ENCODE data around the gene RIPOR3.
"Not testable (repeated sequence)": the region's sequence is repeated elsewhere in the genome, so short reads cannot be mapped to it uniquely, and the experiment has no call there.

Gene RIPOR3

GRCh38 chr20:50704514-50704913, 13.2 kb upstream of the RIPOR3 start:
- DNase-seq, result no peak

DNA sequence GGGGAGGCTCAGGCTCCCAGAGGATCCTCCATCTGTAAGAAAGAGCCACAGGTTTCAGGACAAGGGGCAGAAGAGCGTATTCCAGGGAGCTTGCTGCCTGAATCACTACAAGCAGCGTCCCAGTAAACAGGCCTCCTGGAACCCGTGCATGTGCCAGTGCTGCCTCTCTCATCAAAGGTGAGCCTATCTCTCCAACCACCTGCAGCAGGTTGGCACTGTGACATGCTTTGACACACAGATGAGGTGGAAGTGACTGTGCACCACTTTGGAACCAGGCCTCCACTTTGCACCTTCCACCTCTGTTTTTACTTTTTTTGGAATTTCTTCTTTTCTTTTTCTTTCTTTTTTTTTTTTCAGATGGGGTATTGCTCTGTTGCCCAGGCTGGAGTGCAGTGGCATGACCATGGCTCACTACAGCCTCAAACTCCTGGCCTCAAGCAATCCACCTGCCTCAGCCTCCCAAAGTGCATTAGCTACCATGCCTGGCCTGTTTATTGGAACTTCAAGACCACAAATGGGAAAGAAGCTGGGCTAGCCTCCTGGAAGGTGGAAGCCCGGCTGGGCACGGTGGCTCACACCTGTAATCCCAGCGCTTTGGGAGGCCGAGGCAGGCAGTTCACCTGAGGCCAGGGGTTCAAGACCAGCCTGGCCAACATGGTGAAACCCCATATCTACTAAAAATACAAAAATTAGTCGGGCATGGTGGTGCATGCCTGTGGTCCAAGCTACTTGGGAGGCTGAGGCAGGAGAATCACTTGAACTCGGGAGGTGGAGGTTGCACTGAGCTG, 12.5 kb upstream of the RIPOR3 start:
- not testable (repeated sequence) for DNase-seq

DNA sequence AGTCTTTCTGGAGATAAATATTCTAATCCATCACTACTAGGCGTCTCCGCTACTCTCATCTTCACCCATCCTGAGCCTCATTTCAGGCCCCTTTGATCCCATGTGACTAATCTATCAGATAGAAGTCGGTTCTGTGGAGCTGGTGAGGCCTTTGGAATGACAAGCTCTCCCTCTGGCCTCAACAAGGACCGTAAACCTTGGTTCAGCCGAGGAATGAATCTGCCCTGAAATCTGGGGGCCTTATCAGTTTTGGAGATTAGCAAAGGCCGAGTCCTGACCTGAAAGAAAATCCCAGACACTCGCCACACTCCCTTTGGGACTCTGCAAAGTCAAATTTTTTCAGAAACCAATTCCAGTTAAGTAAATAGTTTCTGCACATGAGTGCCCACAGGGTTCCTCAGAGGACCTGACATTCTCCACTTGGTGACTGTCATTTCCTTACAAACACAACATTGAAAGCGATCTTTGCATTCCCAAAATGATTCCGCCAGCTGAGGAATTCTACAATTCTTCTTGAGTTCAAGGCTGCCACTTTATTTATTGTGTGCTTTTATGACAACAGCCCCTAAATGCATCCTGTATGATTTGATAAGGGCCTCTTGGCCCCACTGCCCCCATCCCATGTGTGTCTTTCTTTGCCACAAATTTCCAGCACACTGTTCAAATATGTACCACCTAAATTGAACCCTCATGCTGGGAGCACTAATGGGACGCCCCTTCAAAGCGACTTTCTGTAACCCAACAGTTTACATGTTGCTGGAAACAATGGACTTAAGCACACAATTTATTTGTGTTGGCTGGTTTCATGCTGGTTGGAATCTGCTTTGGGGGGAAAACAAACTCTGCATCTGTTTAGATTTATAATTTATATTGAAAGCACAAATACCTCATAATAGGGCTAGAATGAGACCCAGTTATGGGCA, 10.0 kb upstream of the RIPOR3 start:
- DNase-seq, result no peak

- no peak for DNase-seq
Observed at GRCh38 chr20:50699688-50700087, 8.3 kb upstream of the RIPOR3 start.

GRCh38 chr20:50698255-50698654, 6.9 kb upstream of the RIPOR3 start:
- not testable (repeated sequence) for DNase-seq

DNA sequence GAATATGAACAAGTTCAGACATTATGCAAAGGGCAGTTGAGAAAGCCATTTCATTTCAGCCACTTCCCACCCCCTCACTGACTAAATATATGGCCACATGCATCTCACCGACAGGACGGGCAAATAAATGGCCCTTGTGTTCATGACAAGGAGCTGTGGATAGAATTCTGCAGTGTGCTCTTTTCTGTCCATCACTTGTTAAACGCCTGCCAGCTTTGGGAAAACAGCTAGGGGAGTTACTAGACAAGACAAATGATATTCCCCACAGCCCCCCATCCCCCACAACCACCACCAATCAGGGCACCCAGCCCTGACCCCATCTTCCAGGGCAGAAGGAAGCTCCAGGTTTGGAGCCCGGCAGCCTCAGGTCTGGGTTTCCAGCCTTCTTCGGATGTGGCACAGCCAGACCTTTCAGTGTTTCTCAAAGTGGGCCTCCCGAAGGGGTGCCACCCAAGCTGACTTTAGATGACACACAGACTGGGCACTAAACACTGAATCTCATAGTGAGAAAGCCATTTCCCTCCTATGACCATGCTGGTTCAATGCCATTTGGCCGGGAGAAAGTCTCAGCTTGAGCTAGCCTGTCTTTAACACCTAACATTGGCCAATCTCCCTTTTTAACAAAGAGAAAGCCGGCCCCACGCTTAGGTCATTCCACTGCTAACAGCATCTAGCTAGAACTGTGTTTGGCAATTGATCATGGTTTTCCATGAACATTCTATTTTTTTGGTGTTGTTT, 4.0 kb upstream of the RIPOR3 start:
- no peak for DNase-seq

DNA sequence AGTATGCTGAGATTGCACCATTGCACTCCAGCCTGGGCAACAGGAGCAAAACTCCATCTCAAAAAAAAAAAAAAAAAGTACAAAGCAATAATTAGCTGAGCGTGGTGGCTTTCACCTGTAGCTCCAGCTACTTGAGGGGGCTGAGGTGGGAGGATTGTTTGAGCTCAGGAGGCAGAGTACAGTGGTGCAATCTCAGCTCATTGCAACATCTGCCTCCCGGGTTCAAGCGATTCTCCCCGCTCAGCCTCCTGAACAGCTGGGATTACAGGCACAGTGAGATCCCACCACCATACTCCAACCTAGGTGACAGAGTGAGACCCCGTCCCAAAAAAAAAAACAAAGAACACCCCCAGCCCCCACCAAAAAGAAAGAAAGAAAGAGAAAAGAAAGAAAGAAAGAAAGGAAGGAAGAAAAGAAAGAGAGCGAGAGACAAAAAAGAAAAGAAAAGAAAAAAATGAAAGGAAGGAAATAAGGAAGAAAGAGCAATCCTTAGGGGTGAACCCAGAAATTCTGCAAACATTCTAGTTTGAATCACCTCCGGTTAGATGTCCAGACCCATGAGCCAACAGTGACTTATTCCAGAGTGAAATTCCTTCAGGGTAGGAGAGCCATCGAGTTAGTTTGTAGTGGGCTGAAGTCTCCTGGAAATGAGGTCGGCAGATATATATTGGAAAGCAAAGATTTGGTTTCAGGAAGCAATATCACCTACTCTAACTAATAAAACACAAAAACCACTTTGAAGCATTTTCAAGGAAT, 3.2 kb upstream of the RIPOR3 start:
- no peak for DNase-seq

GRCh38 chr20:50693001-50693400, 1.7 kb upstream of the RIPOR3 start:
- DNase-seq, result no peak

DNA sequence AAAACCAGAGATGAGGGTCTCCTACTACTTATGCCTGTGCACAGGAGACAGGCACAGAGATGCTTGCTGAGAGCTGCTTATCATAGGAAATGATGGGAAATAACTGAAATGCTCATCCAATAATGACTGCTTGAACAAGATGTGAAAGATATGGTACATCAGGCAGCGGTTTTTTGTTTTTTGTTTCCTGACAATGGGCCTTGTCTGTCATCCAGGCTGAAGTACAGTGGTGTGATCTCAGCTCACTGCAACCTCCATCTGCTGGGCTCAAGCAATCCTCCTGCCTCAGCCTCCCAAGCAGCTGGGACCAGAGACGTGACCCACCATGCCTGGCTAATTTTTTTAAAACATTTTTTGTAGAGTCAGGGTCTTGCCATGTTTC, 1.2 kb upstream of the RIPOR3 start:
- DNase-seq, result no peak

- DNase-seq, result no peak
Observed at GRCh38 chr20:50691573-50692551, 520 bp upstream of the RIPOR3 start.

GRCh38 chr20:50689864-50690649, 1.3 kb downstream of the RIPOR3 start:
- no peak for DNase-seq

- DNase-seq, result no peak
Observed at GRCh38 chr20:50688256-50688975, 2.9 kb downstream of the RIPOR3 start.

DNA sequence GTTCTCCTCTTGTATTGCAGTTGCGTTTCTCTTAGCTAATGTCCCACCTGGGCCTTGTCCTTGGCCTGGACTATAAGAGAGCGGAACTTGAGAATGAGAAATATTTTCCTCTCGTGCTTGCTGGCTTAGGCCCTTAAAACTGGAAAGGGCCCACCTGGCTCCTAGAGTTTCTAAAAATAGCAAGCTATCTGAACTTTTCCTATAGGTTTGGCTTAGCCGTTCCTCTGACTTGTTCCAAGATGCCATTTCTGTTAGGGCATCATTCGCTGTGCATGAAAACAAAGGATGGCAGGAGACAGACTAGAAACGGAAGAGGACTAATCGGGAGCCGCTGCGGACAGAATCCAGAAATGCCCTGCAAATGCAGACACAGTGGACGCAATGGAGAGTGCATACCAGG, 4.5 kb downstream of the RIPOR3 start:
- no peak for DNase-seq

GRCh38 chr20:50683570-50683969, 7.8 kb downstream of the RIPOR3 start:
- no peak for DNase-seq

DNA sequence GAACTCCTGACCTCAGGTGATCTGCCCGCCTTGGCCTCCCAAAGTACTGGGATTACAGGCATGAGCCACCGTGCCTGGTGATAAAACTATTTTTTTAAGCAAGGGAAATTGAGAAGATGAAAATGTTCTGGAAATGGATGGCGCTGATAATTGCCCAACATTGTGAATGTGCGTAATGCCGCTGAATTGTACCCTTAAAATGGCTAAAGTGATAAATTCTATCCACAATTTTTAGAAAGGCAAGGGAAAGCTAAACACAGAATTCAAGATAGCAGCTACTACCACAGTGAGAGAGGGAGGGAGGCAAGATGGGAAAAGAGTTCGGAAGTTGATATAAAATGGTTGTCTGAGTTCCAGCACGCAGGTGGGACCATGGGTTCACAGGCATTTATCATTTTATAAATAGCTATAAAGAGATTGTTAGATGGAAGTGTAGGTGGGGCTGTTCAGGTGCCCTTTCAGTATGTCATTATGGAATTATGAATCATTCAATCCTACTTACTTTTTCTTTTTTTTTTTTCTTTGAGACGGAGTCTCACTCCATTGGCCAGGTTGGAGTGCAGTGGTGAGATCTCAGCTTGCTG, 8.3 kb downstream of the RIPOR3 start:
- DNase-seq, result no peak

- DNase-seq, result no peak
Observed at GRCh38 chr20:50682065-50682464, 9.3 kb downstream of the RIPOR3 start.

- no peak for DNase-seq
Observed at GRCh38 chr20:50681359-50682064, 9.8 kb downstream of the RIPOR3 start.

- no peak for DNase-seq
Observed at GRCh38 chr20:50680105-50680960, 11.0 kb downstream of the RIPOR3 start.

Measured in CD4-positive, alpha-beta T cell treated with Interleukin-10 for 1 hour (primary cell).